GM18519 (cell line): ENCODE data around the gene MYBPH.

ENCODE experiments used
- ATAC-seq: cut with Tn5 transposase; IDR thresholded peaks from one replicate; pipeline ENCODE4 v1.9.1; 2021; ENCODE audit warnings: mild to moderate bottlenecking, moderate library complexity; ENCODE audit not compliant: unreplicated experiment, low FRiP score

The MYBPH gene

DNA sequence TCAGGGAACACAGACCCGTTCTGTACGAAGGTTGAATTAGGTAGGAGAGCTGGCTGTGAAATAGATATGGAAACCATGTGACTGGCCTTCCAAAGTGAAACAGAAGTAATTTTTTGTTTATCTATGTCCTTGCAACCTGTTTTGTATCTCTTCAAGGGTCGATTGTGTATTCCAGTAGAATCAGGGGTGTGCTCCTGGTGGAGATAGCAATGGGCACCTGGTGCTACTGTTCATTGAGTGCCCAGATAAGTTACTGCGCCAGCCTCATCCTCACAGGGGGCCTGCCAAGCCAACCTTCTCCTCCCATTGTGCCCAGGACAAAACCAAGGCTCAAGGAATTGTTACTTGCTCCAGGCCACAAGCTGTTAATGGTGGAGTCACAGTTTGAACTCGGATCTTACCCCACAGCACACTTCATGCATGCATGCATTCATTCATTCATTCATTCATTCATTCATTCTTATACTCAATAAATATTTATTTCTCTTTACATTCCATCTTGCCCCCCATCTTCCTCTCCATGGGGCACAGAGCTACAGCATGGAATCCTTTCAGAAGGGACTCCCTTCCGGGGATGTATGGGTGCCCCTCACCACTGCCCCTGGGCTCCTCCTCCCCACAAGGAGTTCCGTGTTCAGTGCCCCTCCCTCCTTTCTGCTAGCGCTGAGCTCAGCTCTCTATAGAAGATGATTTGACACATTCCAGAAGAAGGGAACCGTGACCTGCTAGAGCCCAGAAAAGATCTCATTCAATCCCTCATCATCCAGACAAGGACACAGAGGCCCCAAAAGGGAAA, 24.1 kb downstream of the MYBPH start:
- no peak for ATAC-seq

DNA sequence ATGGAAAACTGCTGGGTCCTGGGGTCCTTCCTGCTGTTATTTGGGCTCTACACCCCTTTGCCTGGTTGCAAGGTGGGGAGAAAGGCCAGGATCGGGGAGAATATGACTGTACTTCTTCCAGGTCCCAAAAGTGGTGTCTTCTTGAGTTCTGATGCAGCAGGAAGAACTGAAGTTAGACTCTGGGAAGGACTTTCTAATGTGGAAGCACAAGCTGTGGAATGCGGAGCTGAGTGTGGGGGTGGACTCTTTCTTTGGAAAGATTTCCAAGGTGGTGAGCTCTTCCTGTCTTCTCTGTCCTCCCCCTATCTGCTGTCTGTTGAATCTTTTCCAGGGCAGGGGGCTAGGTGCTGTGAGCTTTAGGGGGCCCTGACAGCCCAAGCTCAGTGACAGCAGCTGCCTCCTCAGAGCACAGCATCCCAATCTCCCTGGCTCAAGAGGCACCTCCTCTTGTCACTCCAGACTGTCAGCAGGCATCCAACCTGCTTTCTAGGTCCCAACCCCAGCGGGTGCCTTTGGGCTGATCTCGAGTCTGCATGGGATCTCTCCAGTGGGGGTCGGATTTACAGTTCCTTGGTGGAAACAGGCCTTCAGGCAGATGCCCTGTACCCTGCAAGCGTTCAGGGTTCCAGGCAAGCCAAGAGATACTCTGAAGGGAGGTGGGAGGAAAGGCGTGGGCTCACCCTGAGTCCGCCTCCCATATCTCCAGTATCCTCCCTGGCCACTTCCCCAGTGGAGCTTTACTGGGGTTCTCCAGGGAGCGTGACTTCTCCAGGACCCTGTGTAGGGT, 24.9 kb downstream of the MYBPH start:
- ATAC-seq = no peak

DNA sequence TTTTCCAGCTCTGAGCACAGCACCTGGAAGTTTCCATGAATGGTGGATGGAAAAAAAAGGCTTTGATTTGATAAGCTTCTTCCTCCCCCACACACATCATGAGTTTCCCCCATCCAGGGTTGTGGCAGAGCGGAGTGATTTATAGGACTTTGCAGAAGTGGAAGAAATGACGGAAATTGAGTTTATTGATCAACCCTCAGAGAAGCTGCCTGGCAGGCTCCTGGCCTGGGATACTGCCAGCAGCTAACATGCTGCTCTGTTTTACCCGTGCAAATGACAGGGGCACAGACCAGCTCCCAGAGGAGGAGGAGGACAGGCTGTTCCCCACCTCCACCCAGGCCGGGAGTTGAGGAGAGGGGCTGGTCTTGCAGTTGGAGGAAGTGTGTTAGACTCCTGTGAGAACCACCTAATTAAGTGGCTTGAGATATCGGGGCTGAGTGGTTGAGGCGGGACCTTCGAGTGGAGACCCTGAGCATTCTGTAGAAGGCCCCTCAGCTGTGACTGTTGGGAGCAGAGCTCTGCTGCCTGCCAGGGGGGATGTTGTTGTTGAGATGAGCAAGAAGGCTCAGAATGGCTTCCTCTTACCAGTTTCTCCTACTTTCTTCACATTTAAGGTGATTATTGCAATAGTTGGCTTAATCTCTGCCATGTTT, 26.3 kb downstream of the MYBPH start:
- no peak for ATAC-seq

DNA sequence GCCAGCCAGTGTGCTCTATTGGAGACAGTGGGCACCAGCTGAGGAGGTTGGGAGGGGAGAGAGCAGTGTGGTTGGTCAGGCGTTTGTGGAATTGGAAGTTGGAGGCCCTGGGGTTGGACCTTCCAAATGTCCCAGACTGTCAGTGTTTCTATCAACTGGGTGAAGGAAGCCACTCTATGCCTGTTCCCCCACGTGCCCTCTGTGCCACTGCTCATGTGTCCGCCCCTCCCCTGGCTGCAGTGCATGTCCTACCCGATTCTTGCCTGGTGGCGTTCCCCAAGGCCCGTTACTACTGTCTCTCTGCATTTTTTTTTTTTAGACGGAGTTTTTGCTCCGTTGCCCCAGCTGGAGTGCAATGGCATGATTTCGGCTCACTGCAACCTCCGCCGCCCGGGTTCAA, 27.0 kb downstream of the MYBPH start:
- ATAC-seq = no peak

DNA sequence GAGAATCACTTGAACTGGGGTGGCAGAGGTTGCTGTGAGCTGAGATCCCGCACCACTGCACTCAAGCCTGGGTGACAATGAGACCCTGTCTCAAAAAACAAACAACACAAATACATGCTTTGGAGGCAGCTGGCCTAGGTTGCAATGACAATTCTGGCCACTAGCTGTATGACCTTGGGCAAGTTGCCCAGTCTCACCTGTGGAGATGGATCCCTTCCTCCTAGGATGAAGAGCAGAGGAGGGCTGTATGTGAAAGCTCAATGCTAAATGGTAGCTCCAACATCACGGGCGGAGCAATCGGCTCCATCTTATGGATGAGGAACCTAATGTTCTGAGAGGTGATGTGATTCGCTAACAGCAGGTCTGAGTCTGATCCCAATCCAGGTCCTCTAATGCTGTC, 27.5 kb downstream of the MYBPH start:
- ATAC-seq = no peak

DNA sequence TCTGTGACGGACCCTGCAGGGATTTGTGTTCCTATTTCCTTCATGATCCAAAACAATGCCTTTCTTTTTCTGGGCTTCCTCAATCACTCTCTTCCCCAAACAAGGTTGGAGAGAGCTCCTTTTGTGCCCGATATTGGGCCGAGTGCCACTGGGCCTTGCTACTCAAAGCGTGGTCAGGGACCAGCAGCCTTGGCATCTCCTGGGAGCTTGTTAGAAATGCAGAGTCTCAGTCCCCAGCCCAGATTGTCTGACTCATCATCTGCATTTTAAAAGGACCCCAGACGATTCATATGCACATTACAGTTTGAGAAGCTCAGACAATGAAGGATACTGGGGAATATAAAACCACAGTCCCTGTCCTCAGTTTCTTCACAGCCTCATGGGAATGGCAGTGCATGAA, 28.2 kb downstream of the MYBPH start:
- no peak for ATAC-seq

DNA sequence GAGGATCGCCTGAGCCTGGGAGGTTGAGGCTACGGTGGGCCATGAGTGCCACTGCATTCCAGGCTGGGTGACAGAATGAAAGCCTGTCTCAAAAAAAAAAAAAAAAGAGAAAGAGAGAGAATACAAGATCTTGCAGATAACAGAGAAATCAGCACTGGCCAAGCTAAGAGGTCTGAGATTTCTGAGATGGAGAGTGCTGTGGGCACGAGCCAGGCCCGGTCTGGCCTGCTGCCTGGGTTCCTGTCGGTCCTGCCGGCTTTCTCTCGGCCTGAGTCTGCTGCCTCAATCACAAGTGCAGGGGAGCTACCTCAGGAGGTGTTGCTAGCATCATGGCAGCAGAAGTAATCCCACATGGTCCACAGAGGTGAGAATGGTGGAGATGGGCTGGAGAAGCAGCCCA, 29.1 kb downstream of the MYBPH start:
- no peak for ATAC-seq

DNA sequence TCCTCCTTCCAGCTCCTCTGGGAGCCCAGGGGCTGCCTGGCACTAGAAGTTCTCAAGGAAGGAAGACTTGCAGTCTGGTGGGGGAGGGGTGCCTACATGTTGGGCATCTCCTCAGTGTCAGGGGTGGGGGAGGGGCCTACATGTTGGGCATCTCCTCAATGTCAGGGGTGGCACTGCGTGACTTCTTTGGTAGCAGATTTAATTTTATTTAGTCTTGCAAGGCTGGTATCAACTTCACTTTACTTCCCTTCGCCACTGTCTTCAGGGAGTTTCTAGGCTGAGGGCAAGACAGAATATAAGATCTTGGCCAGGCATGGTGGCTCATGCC, 29.6 kb downstream of the MYBPH start:
- ATAC-seq = no peak

DNA sequence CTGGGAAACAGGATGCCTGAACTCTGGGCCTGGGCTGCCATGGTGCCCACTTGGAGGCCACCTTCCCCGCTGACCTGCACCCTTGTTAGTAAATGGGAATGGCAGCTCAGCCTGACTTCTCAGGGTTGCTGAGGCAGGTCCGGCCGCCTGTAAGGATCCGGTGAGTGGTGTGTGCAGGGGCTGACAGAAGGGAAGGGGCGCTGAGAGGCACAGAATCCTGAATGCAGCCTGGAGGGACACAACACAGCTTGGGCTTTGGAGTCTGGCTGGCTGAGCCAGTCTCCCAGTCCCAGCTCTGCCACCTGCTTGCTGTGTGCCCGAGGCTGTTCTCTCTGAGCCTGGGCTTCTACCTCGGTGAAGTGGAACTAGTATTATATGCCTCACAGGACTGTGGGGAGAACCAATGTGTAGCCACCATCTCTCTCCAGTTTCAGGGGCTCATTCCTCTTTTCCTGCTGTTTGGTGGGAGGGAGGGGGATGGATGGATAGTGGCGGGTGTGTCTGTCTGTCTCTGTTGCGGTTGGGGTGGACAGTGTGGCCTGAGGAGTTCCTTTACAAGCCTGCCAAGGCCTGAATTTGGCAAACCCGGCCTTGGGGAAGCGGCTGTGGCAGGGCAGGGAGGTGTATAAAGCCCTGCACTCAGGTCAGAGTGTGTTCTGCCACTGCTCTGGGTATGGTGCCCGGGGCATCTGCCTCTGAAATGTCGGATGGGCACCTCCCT, 30.1 kb downstream of the MYBPH start:
- no peak for ATAC-seq

DNA sequence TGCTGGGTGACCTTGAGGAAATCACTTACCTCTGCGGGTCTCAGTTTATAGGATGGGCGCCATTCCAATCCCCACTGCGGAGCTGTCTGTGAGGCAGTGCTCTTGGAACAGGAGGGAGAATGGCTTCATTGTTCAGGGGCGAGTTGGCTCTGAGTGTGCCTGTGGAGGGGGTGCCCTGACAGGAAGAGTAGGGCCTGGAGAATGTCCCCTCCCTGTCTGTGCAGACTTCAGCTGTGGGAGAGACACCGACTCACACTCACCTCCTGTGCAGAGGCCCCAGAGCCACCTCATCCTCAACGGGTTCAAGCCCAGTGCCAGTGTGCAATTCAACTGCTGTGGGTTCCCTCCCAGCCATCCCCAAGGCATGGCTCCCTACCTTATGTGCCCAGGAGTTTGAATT, 31.0 kb downstream of the MYBPH start:
- ATAC-seq = no peak

DNA sequence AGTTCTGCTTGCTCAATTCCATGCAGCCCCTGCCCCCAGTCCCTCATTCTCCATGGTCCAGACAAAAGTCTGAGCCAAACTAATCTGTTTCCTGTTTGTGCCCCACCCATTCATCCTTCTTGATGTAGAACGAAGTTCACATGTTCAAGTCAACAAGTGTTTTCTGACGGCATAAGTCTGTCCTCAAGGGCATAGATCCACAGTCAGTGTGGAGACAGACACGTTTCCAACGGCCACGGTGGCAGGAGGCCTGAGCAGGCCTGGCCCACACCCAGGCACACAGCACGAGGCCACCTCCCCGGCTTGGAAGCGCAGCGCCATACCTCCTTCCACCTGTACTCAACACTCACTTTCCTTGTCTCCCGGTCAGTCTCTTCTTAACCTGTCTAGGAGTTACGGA, 32.0 kb downstream of the MYBPH start:
- no peak for ATAC-seq

DNA sequence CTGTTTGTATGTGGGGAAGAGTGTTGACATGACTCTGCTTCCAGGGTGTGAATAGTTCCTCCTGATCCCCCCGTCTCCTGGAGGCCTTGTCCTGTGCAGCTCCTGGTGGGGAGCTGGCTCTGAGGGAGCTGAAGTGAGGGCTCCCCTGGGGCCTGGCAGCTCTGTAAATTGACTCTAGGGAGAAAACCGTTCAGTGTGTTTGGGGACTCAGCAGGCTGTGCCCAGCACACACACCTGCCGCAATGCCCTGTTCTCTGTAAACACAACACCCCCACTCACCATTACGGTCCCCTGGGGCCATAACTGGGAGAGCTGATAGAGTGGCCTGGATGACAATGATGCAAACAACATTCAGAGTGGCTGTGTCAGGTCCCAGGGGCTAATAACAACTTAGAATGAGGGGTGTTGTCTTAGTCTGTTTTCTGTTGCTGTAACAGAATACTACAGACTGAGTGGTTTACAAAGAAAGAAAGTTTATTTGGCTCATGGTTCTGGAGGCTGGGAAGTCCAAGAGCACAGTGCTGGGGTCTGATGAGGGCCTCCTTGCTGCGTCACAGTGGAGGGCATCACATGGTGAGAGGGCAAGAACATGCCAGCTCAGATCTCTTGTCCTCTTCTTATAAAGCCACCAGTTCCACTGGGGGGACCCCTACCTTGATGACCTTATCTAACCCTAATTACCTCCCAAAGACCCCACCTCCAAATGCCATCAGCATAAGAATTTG, 32.8 kb downstream of the MYBPH start:
- ATAC-seq = no peak

DNA sequence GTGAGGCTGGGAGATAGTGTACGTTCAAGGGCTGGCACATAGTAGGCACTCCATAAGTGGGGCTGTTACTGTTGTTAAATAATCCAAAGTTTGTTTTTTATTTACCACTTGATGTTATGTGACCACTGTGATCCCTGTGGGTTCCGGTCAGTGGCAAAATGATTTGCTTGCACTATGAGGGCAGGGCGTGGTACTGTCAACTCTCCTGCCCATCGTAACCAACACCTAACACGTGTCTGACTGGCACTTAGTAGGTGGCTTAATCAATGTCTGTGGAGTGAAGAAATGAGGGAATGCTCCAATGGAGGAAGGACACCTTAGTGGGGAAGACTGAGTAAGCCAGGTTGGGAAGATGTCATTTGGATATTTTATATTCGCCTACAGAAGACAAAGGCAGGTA, 33.5 kb downstream of the MYBPH start:
- ATAC-seq = no peak

DNA sequence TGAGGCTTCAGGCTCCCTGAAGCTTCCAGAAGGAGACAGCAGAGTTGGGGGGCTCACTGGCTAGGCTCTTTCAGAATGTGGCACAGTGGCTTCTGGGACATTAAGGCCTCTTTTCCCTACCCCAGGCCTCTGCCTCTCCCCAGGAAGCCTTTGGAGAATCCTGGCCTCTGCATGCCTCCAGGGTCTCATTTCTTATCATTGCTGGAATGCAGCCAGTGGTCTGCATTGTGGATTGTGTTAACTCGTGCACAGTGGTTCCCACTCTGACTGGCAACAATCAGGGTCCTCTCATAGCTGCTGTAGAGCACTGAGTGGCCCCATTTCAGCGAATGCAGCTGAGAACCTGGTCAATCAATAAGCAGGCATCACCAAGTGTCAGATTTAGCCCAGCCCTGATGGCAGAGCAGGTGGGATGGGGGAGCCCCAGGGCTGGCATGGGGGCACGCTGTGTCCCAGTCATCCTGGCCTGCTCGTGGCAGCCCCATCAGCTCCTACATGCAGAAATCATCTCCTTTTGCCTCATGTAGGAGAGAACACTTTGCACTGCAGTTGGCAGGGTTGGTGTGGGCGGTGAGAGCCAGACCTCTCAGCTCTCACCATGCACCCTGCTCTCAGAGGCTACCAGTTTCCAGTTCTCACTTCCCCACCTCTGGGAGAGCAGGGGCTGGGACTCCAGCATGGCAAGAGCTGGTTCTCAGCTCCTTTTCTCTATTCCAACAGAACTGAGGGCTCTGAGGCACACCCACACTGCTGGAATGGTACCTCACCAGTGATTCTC, 34.7 kb downstream of the MYBPH start:
- ATAC-seq = no peak

DNA sequence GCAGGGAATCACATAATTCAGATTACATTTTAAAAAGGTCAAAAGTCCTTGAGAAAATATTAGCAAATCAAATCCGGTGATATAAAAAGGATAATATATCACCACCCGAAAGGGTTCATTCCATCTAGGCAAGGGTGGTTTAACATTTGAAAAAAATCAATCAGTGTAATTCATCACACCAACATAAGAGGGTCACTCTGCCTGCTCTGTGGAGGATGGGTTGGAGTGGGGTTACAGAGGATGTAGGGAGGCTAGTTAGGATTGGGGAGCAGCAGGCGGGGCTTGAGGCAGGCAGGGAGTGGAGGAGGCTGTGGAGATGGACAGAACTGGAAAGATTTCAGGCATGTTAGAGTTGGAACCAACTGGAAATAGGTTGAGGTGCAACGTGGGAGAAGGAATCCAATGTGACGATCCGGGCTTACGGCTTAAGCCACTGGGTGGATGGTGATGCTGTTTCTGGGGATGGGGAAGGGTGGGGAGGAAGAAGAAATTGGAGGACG, 35.6 kb downstream of the MYBPH start:
- ATAC-seq = no peak

DNA sequence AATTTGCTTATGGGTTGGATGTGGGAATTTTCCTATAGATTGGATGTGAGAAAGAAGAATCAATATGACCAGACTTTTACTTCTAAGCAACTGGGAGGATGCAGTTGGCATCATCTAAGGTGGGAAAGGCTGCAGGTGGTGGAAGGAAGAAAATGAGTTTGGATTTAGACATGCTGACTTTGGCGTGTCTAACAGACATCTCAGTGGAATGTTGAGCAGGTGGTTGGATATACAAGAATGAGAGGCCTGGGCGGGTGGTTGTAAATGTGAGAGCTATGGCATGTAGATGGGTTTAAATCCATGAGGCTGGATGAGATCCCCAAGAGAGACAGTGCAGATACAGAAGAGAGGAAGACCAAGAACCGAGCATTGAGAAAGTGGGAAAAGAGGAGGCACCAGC, 37.6 kb downstream of the MYBPH start:
- ATAC-seq = no peak

DNA sequence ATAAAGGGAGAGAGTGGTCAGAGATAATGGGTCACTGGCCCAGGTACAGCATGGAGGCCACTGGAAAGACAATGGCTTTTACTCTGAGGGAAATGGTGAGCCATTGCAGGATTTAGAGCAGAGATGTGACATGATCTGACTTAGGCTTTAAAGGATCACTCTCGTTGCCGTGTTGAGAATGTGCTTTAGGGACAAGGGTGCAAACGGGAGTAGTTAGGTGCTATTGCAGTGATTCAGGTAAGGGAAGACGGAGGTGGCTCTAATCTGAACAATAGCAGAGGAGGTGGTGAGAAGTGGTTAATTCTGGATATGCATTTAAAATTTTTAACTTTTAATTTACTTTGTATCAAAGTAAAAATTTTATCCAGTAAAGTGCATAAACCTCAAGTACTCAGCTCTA, 38.3 kb downstream of the MYBPH start:
- no peak for ATAC-seq

DNA sequence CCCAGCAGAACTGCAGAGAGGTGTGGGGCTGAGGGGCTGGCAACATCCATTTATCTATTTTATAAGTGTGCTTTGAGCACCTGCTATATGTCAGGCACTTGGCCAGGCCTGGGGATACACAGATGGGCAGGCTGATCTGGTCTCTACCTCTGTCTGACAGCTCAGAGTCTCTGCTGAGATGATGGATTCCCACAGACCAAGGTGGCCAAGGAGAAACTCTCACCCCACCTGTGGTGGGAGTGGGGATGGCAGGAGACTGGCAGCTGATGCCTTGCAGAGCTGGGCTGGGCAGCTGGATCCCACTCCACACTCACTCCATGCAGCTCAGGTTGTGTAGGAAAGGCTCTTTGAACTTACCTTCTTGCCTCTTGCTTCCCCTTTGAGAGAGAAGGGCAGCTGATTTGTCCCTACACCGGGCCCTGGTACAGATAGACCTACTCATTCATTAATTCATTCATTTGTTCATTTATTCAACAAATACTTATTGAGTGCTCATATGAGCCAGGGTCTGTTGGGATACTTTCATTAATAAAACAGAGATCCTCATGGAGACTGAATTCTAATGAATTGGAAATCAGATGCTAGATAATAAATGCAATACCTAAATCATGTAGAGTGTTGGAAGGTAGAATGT, 39.1 kb downstream of the MYBPH start:
- no peak for ATAC-seq
